ENCODE measurements around the gene IP6K2. TPM values are rescaled to one million over a fixed set of nuclear protein-coding genes. Genes with fewer than 3 reads are reported as not detected.

Gene IP6K2
- total and polyA plus RNA-seq, 2 of the 13 experiments (the other 11 are each of a cell fraction or from before 2014, with no cell fraction given) = 85.5 to 112 TPM

GRCh38 chr3:48685603-48686511 is 31.2 kb downstream of the IP6K2 start, which contains the start of gene NCKIPSD (continued):
- TF ChIP-seq ETV5 (CRISPR knock-in tag; IDR thresholded peaks at IDR 0.05; ENCODE audit: borderline replicate concordance) = no peak; the same call in none of the 2 replicates
- no peak for TF ChIP-seq CBX1 (IDR thresholded peaks at IDR 0.05; ENCODE audit: low read depth)
- TF ChIP-seq MLXIP (CRISPR knock-in tag; IDR thresholded peaks at IDR 0.05; ENCODE audit: borderline replicate concordance) = no peak
- peak; percentile 95; the same call in 1 of the 2 replicates for TF ChIP-seq ZNF550 (CRISPR knock-in tag; IDR thresholded peaks at IDR 0.05; ENCODE audit: borderline replicate concordance)
- no peak; the same call in 1 of the 2 replicates for TF ChIP-seq ZNF724P (CRISPR knock-in tag; IDR thresholded peaks at IDR 0.05; ENCODE audit: borderline replicate concordance)
- TF ChIP-seq ZNF30 (CRISPR knock-in tag; IDR thresholded peaks at IDR 0.05) = no peak
- TF ChIP-seq ZNF350 (CRISPR knock-in tag; IDR thresholded peaks at IDR 0.05; ENCODE audit: borderline replicate concordance, low read depth) = no peak
- peak; percentile 89 for TF ChIP-seq ZNF235 (CRISPR knock-in tag; IDR thresholded peaks at IDR 0.05; ENCODE audit: borderline replicate concordance)
- no peak for TF ChIP-seq ZBTB10 (CRISPR knock-in tag; IDR thresholded peaks at IDR 0.05; ENCODE audit: borderline replicate concordance)
- TF ChIP-seq ZBTB43 (CRISPR knock-in tag; conservative IDR thresholded peaks at IDR 0.05) = 0 out of 2 replicates have a peak, but pooled peaks have one; percentile 36
- no peak for TF ChIP-seq ZNF75D (CRISPR knock-in tag; IDR thresholded peaks at IDR 0.05; ENCODE audit: borderline replicate concordance)
- peak; percentile 76 for TF ChIP-seq TAF1 (CRISPR knock-in tag; IDR thresholded peaks at IDR 0.05)
- TF ChIP-seq HBP1 (CRISPR knock-in tag; IDR thresholded peaks at IDR 0.05; ENCODE audit: low read depth) = 0 out of 2 replicates have a peak, but pooled peaks have one; percentile 72
- peak; percentile 63; the same call in 1 of the 2 replicates for TF ChIP-seq TOE1 (CRISPR knock-in tag; IDR thresholded peaks at IDR 0.05)
- TF ChIP-seq MAZ (IDR thresholded peaks at IDR 0.05; ENCODE audit: borderline replicate concordance, low read depth, low read length) = no peak
- TF ChIP-seq MAZ (CRISPR knock-in tag; IDR thresholded peaks at IDR 0.05; ENCODE audit: low read depth) = peak; percentile 72; the same call in 1 of the 2 replicates
- peak; percentile 97; the same call in 1 of the 2 replicates for TF ChIP-seq PAX8 (CRISPR knock-in tag; IDR thresholded peaks at IDR 0.05; ENCODE audit: borderline replicate concordance)
- no peak; the same call in 1 of the 2 replicates for TF ChIP-seq ZNF567 (CRISPR knock-in tag; IDR thresholded peaks at IDR 0.05; ENCODE audit: borderline replicate concordance)
- TF ChIP-seq ZNF121 (CRISPR knock-in tag; IDR thresholded peaks at IDR 0.05) = 0 out of 2 replicates have a peak, but pooled peaks have one; percentile 65

Measured in HepG2 (cell line).